Stimulated activated CD8-positive, alpha-beta memory T cell treated with anti-CD3 and anti-CD28 coated beads, Interleukin-15, amount 100 ng/mL, for 24 hours (primary cell): ENCODE measurements around the gene SEMA3D.

Source experiments
- DNase-seq: peaks from one replicate; pipeline ENCODE4 v3.0.0-alpha.2; 2020; ENCODE audit warnings: low read depth

Gene SEMA3D

GRCh38 chr7:85125651-85126131 lies 61.2 kb downstream of the SEMA3D start:
- no peak for DNase-seq

- DNase-seq, result no peak
Measured at GRCh38 chr7:85125176-85125575, 61.7 kb downstream of the SEMA3D start.

GRCh38 chr7:85119934-85120333 lies 66.9 kb downstream of the SEMA3D start:
- DNase-seq, result no peak

GRCh38 chr7:85115862-85116261 lies 71.0 kb downstream of the SEMA3D start:
- no peak for DNase-seq

GRCh38 chr7:85115006-85115405 lies 71.8 kb downstream of the SEMA3D start:
- no peak for DNase-seq

- no peak for DNase-seq
Measured at GRCh38 chr7:85114342-85114741, 72.5 kb downstream of the SEMA3D start.

- no peak for DNase-seq
Measured at GRCh38 chr7:85111761-85112160, 75.1 kb downstream of the SEMA3D start.

GRCh38 chr7:85106719-85107118 lies 80.1 kb downstream of the SEMA3D start:
- no peak for DNase-seq

- DNase-seq, result no peak
Measured at GRCh38 chr7:85104432-85105205, 82.2 kb downstream of the SEMA3D start.

GRCh38 chr7:85103962-85104361 lies 82.9 kb downstream of the SEMA3D start:
- DNase-seq, result no peak

- no peak for DNase-seq
Measured at GRCh38 chr7:85103357-85103756, 83.5 kb downstream of the SEMA3D start.

GRCh38 chr7:85102813-85103350 lies 84.0 kb downstream of the SEMA3D start:
- DNase-seq, result no peak

GRCh38 chr7:85101347-85101746 lies 85.5 kb downstream of the SEMA3D start:
- no peak for DNase-seq

GRCh38 chr7:85097844-85098243 lies 89.0 kb downstream of the SEMA3D start:
- no peak for DNase-seq

GRCh38 chr7:85095806-85096205 lies 91.0 kb downstream of the SEMA3D start:
- no peak for DNase-seq

- DNase-seq, result no peak
Measured at GRCh38 chr7:85095366-85095765, 91.5 kb downstream of the SEMA3D start.

GRCh38 chr7:85094046-85094725 lies 92.7 kb downstream of the SEMA3D start:
- DNase-seq, result no peak

- DNase-seq, result no peak
Measured at GRCh38 chr7:85091565-85091928, 95.3 kb downstream of the SEMA3D start.

- no peak for DNase-seq
Measured at GRCh38 chr7:85090919-85091564, 95.8 kb downstream of the SEMA3D start.

GRCh38 chr7:85090143-85090542 lies 96.7 kb downstream of the SEMA3D start:
- DNase-seq, result no peak

GRCh38 chr7:85081846-85082245 lies 105.0 kb downstream of the SEMA3D start:
- no peak for DNase-seq

GRCh38 chr7:85081392-85081791 lies 105.5 kb downstream of the SEMA3D start:
- no peak for DNase-seq

GRCh38 chr7:85079434-85079833 lies 107.4 kb downstream of the SEMA3D start:
- no peak for DNase-seq
